HEK293T (cell line): ENCODE results near the gene RBBP6.

Experiments used
- ARNT ChIP-seq: fragments of 450-650 bp; IDR thresholded peaks from 2 replicates; pipeline ENCODE4 v1.6.1; 2017; ENCODE audit warnings: mild to moderate bottlenecking
- FOXA1 ChIP-seq: fragments of 450-650 bp; IDR thresholded peaks from 2 replicates; pipeline ENCODE4 v1.6.1; 2016; ENCODE audit warnings: mild to moderate bottlenecking
- TF ChIP-seq, protein P1 (sequence below): fragments of 450-650 bp; IDR thresholded peaks from 2 replicates; pipeline ENCODE4 v1.6.1; 2016

DNA sequence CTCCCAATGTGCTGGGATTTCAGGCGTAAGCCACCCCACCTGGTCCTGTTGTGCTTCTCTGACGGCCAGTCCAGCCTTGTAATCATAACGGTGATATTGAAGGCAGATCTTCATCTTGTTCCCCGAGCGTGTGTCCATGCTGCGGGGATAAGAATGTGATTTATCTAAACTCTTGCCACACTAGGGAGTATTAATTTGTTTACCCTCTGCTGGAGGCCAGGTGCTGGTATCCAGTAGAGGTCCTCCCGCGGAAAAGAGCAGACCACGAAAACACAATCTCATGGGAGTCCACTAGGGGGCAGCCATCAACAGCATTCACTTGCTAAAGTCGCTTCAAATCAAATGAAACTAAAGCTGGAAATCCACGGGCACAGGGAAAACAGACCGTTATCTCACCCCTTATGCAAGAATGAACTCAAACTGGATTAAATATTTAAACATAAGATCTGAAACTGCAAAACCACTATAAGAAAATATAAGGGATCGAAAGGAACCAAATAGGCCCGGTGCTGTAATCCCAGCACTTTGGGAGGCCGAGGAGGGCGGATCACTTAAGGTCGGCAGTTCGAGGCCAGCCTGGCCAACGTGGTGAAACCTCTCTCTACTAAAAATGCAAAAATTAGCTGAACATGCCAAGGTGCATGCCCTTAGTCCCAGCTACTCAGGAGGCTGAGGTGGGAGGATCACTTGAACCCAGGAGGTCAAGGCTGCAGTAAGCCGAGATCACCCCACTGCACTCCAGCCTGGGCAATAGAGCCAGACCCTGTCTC lies 22.3 kb upstream of the RBBP6 start:
- TF ChIP-seq, protein P1, sequence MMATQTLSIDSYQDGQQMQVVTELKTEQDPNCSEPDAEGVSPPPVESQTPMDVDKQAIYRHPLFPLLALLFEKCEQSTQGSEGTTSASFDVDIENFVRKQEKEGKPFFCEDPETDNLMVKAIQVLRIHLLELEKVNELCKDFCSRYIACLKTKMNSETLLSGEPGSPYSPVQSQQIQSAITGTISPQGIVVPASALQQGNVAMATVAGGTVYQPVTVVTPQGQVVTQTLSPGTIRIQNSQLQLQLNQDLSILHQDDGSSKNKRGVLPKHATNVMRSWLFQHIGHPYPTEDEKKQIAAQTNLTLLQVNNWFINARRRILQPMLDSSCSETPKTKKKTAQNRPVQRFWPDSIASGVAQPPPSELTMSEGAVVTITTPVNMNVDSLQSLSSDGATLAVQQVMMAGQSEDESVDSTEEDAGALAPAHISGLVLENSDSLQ = no peak
- TF ChIP-seq ARNT = no peak
- TF ChIP-seq FOXA1 = no peak
